GM23338 (cell line): Measurements from ENCODE around the gene ZNF236.

Experiments
- CREB1 ChIP-seq: fragments of 250-450 bp; sonication (Bioruptor Pico); IDR thresholded peaks from 2 replicates; pipeline ENCODE4 v1.5.0; 2020; ENCODE audit warnings: low read depth, mild to moderate bottlenecking, moderate library complexity
- CTCF ChIP-seq, 2 experiments: fragments of 200-600 bp in 1 of 2; sonication (generic) in 1 of 2; conservative IDR thresholded peaks; 2 replicates each; pipeline versions ENCODE4 v1.5.1 to v1.6.1; 2016 to 2017; ENCODE audit warnings: antibody characterized with exemption in 2 of 2, low read depth in 2 of 2, mild to moderate bottlenecking in 2 of 2, moderate library complexity in 1 of 2
- EZH2 ChIP-seq: fragments of 200-600 bp; sonication (generic); IDR thresholded peaks from one replicate; pipeline ENCODE4 v1.8.0; 2017; ENCODE audit warnings: antibody characterized with exemption, mild to moderate bottlenecking, low read depth; ENCODE audit not compliant: unreplicated experiment
- EZH2phosphoT487 ChIP-seq: fragments of 200-600 bp; sonication (generic); IDR thresholded peaks from one replicate; pipeline ENCODE4 v1.8.1; 2018; ENCODE audit warnings: antibody characterized with exemption; ENCODE audit not compliant: unreplicated experiment
- JUNB ChIP-seq: IDR thresholded peaks from one replicate; pipeline ENCODE4 v1.6.1; 2016; ENCODE audit warnings: antibody characterized with exemption; ENCODE audit not compliant: unreplicated experiment
- NANOG ChIP-seq: IDR thresholded peaks from 2 replicates; pipeline ENCODE4 v1.6.1; 2016; ENCODE audit warnings: antibody characterized with exemption, borderline replicate concordance
- POLR2AphosphoS5 ChIP-seq: IDR thresholded peaks from 2 replicates; pipeline ENCODE4 v1.6.1; 2016; ENCODE audit warnings: antibody characterized with exemption, low read depth
- ZNF114 ChIP-seq: fragments of 250-450 bp; sonication (Bioruptor Pico); IDR thresholded peaks from 2 replicates; pipeline ENCODE4 v1.5.0; 2020; ENCODE audit warnings: mild to moderate bottlenecking, moderate library complexity
- TF ChIP-seq, protein P1 (sequence below): IDR thresholded peaks from one replicate; pipeline ENCODE4 v1.6.1; 2018; ENCODE audit warnings: antibody characterized with exemption; ENCODE audit not compliant: unreplicated experiment
- TF ChIP-seq, protein P2 (sequence below): fragments of 250-450 bp; sonication (Bioruptor Pico); IDR thresholded peaks from 2 replicates; pipeline ENCODE4 v1.5.0; 2020; ENCODE audit warnings: mild to moderate bottlenecking, moderate library complexity
- TF ChIP-seq, protein P3 (sequence below): IDR thresholded peaks from 2 replicates; pipeline ENCODE4 v1.6.1; 2016; ENCODE audit warnings: antibody characterized with exemption

- no peak for TF ChIP-seq CTCF (conservative IDR thresholded peaks at IDR 0.05; ENCODE audit: low read depth in 2 of 2)
- no peak for TF ChIP-seq EZH2
- TF ChIP-seq EZH2phosphoT487, result no peak
- TF ChIP-seq POLR2AphosphoS5, result no peak
- TF ChIP-seq CREB1 (CRISPR knock-in tag), result no peak
- TF ChIP-seq, protein P1, sequence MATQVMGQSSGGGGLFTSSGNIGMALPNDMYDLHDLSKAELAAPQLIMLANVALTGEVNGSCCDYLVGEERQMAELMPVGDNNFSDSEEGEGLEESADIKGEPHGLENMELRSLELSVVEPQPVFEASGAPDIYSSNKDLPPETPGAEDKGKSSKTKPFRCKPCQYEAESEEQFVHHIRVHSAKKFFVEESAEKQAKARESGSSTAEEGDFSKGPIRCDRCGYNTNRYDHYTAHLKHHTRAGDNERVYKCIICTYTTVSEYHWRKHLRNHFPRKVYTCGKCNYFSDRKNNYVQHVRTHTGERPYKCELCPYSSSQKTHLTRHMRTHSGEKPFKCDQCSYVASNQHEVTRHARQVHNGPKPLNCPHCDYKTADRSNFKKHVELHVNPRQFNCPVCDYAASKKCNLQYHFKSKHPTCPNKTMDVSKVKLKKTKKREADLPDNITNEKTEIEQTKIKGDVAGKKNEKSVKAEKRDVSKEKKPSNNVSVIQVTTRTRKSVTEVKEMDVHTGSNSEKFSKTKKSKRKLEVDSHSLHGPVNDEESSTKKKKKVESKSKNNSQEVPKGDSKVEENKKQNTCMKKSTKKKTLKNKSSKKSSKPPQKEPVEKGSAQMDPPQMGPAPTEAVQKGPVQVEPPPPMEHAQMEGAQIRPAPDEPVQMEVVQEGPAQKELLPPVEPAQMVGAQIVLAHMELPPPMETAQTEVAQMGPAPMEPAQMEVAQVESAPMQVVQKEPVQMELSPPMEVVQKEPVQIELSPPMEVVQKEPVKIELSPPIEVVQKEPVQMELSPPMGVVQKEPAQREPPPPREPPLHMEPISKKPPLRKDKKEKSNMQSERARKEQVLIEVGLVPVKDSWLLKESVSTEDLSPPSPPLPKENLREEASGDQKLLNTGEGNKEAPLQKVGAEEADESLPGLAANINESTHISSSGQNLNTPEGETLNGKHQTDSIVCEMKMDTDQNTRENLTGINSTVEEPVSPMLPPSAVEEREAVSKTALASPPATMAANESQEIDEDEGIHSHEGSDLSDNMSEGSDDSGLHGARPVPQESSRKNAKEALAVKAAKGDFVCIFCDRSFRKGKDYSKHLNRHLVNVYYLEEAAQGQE, result no peak
- TF ChIP-seq, protein P2, sequence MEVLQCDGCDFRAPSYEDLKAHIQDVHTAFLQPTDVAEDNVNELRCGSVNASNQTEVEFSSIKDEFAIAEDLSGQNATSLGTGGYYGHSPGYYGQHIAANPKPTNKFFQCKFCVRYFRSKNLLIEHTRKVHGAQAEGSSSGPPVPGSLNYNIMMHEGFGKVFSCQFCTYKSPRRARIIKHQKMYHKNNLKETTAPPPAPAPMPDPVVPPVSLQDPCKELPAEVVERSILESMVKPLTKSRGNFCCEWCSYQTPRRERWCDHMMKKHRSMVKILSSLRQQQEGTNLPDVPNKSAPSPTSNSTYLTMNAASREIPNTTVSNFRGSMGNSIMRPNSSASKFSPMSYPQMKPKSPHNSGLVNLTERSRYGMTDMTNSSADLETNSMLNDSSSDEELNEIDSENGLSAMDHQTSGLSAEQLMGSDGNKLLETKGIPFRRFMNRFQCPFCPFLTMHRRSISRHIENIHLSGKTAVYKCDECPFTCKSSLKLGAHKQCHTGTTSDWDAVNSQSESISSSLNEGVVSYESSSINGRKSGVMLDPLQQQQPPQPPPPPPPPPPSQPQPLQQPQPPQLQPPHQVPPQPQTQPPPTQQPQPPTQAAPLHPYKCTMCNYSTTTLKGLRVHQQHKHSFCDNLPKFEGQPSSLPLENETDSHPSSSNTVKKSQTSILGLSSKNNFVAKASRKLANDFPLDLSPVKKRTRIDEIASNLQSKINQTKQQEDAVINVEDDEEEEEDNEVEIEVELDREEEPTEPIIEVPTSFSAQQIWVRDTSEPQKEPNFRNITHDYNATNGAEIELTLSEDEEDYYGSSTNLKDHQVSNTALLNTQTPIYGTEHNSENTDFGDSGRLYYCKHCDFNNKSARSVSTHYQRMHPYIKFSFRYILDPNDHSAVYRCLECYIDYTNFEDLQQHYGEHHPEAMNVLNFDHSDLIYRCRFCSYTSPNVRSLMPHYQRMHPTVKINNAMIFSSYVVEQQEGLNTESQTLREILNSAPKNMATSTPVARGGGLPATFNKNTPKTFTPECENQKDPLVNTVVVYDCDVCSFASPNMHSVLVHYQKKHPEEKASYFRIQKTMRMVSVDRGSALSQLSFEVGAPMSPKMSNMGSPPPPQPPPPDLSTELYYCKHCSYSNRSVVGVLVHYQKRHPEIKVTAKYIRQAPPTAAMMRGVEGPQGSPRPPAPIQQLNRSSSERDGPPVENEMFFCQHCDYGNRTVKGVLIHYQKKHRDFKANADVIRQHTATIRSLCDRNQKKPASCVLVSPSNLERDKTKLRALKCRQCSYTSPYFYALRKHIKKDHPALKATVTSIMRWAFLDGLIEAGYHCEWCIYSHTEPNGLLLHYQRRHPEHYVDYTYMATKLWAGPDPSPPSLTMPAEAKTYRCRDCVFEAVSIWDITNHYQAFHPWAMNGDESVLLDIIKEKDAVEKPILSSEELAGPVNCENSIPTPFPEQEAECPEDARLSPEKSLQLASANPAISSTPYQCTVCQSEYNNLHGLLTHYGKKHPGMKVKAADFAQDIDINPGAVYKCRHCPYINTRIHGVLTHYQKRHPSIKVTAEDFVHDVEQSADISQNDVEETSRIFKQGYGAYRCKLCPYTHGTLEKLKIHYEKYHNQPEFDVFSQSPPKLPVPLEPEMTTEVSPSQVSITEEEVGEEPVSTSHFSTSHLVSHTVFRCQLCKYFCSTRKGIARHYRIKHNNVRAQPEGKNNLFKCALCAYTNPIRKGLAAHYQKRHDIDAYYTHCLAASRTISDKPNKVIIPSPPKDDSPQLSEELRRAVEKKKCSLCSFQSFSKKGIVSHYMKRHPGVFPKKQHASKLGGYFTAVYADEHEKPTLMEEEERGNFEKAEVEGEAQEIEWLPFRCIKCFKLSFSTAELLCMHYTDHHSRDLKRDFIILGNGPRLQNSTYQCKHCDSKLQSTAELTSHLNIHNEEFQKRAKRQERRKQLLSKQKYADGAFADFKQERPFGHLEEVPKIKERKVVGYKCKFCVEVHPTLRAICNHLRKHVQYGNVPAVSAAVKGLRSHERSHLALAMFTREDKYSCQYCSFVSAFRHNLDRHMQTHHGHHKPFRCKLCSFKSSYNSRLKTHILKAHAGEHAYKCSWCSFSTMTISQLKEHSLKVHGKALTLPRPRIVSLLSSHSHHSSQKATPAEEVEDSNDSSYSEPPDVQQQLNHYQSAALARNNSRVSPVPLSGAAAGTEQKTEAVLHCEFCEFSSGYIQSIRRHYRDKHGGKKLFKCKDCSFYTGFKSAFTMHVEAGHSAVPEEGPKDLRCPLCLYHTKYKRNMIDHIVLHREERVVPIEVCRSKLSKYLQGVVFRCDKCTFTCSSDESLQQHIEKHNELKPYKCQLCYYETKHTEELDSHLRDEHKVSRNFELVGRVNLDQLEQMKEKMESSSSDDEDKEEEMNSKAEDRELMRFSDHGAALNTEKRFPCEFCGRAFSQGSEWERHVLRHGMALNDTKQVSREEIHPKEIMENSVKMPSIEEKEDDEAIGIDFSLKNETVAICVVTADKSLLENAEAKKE (CRISPR knock-in tag), result no peak
- no peak for TF ChIP-seq NANOG
- no peak for TF ChIP-seq ZNF114 (CRISPR knock-in tag)
- TF ChIP-seq, protein P3, sequence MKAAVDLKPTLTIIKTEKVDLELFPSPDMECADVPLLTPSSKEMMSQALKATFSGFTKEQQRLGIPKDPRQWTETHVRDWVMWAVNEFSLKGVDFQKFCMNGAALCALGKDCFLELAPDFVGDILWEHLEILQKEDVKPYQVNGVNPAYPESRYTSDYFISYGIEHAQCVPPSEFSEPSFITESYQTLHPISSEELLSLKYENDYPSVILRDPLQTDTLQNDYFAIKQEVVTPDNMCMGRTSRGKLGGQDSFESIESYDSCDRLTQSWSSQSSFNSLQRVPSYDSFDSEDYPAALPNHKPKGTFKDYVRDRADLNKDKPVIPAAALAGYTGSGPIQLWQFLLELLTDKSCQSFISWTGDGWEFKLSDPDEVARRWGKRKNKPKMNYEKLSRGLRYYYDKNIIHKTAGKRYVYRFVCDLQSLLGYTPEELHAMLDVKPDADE, result no peak
- TF ChIP-seq JUNB, result no peak
Measured at GRCh38 chr18:76816127-76816526, 6.2 kb upstream of the ZNF236 start.
